HG03439 (cell line): ENCODE results near the gene KNSTRN.

Experiments
- ATAC-seq: cut with Tn5 transposase; IDR thresholded peaks from one replicate; pipeline ENCODE4 v1.9.1; 2021; ENCODE audit warnings: mild to moderate bottlenecking, moderate library complexity; ENCODE audit not compliant: unreplicated experiment

Gene KNSTRN

DNA sequence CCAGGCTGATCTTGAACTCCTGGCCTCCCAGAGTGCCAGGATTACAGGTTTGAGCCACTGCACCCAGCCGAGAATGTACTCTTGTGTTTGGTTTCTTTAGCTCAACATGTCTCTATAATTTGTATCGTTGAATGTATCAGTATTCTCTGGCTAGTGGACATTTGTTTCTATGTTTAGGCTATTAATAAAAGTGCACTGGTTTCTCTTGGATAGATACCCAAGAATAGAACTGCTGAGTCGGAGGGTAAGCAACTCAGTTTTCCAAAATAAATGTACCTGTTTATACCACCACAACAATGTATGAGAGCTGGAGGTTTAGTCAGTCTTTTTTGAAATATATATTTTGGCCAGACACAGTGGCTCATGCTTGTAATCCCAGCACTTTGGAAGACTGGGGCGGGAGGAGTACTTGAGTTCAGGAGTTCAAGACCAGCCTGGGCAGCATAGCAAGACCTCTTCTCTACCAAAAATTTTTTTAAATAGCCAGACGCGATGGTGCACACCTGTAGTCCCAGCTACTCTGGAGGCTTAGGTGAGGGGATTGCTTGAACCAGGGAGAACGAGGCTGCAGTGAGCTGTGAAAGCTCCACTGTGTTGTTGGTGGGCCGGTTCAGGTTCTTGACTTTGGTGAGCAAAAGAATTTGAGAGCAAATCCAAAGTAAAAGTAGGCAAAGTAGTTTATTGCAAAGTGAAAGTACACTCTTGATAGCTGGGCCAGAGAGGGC lies 15.3 kb downstream of the KNSTRN start:
- no peak for ATAC-seq

DNA sequence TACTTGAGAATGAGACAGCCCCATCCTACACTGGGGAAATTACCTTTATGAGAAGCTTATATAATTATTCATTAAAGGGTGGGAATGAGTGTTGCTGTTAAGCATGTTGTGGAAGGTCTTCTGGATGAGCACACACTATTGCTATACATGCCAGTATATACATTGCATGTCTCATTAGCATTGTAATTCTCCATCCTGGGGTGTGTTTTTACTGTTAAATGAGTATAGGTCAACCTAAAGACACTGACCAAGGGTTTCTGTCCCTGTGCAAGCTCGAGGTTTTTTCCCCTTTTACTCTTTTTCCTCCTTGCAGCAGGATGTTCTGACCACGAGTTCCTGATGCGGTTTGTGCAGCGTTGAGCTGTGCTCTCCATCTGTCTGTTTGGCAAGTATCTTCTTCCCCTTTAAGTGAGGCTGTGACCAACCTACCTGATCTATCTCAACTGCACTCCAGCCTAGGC lies 15.9 kb downstream of the KNSTRN start:
- ATAC-seq = peak; percentile 44

DNA sequence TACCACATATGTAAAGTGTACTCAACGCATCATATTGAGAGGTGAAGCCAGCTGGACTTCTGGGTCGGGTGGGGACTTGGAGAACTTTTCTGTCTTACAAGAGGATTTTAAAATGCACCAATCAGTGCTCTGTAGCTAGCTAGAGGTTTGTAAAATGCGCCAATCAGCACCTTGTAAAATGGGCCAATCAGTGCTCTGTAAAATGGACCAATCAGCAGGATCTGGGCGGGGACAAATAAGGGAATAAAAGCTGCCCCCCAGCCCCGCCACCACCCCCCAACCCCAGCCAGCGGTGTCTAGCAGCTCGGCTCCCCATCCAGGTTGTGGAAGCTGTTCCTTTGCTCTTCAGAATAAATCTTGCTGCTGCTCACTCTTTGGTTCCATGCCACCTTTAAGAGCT lies 16.8 kb downstream of the KNSTRN start:
- no peak for ATAC-seq

DNA sequence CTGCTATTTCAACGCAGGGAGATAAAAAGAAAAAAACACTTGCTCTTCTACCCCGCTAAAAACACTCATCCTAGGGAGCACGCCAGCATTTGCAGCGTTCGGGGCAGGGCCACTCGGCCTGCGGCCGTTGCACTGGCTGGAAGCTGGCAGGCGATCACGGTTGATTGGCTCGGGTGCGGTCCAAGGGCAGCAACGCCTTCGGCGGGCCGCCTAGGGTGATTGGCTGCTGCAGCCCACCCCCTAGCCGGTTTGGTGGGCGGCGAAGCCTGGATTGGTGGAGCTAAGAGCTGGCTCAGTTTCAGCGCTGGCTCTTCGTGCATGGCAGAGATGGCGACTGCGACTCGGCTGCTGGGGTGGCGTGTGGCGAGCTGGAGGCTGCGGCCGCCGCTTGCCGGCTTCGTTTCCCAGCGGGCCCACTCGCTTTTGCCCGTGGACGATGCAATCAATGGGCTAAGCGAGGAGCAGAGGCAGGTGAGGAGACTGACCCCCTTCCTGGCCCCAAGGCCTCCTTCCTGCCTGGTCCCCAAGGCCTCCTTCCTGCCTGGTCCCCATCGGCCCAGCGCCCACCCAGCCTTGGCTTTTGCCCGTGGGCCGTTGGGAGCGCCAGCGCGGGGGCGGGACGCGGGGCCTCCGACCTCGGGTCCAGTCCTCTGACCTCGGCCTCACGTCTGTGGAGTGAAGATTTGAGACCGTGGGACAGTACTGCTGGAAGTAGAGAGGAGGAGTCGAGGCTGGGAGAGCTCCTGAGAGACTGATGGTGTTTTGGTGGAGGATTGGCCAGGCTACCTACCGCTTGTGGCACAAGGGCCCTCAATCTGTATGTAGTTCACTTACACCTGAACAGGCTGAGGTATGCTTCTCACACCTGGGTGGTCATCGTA lies 23.2 kb downstream of the KNSTRN start, which contains the start of gene IVD:
Gene IVD (plus strand): TSS at position 295 of the 881 bp plus-strand sequence. CDS start 33 bp downstream, at position 328.
- peak; percentile 83 for ATAC-seq

DNA sequence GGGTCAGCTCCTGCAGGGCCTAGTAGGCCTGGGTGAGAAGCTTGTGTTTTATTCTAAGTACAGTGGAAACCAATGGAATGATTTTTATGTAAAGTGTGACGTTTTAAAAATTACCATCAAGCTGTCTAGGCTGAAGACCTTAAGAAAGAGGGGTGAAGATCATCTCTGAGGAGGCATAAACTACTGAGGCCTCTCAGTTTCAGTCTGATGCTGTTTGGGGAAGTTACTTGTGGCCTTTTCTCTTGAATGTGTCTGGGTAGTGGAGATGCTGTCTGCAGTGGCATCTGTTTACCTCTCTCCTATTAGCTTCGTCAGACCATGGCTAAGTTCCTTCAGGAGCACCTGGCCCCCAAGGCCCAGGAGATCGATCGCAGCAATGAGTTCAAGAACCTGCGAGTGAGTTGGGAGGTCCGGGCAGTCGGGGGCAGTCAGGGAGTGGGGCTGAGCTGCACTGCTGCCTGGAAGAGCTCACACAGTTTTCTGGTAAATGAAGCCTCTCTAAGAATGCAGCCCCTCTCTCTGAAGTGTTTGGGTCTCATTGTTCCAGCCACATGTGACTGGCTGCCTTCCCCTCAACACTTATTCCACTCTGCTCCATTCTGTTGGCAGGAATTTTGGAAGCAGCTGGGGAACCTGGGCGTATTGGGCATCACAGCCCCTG lies 24.9 kb downstream of the KNSTRN start:
- ATAC-seq = peak; percentile 40

DNA sequence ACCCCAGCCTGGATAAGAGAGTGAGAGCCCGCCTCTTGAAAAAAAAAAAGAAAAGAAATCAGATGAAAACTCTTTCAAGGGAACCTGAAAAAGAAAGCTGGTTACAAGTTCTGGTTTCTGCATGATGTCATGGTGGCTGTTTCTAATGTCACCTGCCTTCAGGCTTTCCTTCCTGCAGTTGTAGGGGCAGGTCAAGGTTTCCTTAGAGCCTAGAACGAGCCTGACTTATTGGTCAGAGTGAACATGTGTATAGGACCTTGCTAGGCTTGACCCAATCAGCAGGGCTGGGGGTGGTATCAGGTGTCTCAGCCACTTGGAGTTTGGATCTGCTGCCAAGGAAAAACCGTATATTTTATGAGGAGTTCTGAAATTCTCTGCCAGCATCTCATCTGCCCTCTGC lies 26.8 kb downstream of the KNSTRN start:
- ATAC-seq = no peak

DNA sequence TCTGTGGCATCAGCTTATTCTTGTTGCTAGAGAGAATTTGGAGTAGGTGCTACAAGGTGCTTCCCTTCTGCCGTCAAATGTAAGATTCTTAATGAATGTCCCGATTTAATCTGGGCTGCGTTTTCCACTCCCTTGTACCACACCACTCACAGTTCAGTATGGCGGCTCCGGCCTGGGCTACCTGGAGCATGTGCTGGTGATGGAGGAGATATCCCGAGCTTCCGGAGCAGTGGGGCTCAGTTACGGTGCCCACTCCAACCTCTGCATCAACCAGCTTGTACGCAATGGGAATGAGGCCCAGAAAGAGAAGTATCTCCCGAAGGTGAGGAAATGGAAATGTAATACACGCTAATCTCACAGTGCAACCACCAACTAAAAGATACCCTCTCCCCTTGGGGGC lies 28.0 kb downstream of the KNSTRN start:
- ATAC-seq = no peak

DNA sequence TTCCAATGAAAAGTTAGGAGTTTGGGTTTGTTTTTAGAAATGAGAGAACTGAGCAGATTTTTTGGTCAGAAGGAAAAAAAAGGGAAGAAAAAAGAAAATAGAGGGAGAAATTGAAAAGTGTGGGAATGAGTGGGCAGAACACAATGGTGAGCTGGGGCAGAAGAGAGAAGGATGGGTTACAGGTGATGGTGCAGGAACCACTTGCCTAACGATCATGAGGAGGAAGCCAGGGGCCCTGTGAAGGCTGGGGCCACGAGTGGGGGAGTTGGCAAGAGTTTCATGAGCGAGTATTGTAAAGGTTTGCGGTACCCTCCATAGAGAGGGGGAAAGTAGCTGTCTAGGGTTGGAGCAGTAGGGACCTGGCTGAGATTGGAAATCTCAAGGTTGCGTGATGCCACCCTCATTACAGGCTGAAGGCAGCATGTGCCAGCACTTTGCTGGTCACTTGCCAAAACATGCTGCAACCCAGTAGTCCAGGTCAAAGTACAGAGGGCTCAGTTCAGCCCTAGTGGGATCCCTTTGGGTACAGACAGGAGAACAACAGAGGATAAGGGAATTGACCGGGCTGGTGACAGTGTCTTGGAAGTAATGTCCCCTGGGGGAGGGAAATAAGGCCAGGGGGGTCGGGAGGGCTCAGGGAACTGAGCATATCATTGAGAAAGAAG lies 29.7 kb downstream of the KNSTRN start:
- no peak for ATAC-seq

DNA sequence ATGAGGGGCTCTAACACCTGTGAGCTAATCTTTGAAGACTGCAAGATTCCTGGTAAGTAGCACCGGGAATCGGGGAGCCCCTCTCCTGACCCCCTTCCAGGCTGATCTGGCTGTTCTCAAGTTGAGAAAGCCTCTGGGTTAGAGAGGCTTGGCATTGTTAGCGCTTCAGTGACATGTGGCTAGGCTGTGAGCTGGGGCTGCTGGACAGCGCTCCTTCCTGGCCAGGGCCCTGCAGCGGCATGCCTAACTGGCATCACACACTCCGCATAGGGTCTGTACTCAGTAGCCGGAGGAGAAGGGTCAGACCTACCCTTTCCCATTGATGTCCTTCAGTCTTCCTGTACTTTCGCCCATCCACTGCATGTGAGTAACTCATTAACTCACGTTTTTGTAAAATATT lies 30.5 kb downstream of the KNSTRN start:
- no peak for ATAC-seq

DNA sequence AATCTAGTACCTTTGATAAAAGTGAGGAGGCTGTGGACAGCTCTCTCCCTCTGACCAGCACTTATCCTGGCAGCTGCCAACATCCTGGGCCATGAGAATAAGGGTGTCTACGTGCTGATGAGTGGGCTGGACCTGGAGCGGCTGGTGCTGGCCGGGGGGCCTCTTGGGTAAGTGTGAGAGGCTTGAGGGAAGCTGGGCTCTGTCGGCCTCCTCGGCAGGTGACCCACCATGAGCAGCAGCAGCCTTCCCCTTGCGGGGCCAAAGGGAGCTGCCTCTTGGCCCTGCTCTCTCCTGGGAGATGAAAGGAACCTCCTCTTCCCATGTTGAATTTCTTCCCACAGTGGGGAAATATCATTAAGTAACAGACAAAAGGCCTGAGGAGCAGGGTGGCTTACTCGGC lies 32.3 kb downstream of the KNSTRN start:
- ATAC-seq = no peak

DNA sequence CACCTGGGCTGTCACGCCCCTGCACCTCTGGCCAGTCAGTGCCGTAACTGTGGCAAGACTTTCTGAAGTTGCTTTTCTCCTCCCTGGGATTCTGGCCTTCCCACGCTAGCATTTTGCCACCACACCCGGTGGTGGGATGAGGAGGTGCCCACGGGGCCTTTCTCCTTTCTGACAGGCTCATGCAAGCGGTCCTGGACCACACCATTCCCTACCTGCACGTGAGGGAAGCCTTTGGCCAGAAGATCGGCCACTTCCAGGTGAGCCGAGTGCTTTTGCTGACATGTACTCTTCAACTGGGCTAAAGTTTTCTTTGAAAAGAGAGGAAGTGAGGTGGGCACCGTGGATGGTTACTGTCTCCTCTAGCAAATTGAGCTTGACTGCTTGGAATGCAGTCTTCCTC lies 32.7 kb downstream of the KNSTRN start:
- ATAC-seq = no peak

DNA sequence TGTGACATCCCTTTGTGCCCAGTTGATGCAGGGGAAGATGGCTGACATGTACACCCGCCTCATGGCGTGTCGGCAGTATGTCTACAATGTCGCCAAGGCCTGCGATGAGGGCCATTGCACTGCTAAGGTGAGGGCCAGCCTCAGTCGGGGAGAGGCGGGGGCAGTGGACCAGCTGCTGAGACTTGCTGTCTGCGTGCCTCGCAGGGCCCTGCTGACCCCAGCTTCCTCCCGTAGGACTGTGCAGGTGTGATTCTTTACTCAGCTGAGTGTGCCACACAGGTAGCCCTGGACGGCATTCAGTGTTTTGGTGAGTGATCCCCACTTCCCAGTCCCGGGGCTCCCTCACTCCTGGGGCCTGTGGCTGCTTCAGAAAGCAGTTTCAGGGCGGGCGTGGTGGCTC lies 33.5 kb downstream of the KNSTRN start:
- no peak for ATAC-seq

DNA sequence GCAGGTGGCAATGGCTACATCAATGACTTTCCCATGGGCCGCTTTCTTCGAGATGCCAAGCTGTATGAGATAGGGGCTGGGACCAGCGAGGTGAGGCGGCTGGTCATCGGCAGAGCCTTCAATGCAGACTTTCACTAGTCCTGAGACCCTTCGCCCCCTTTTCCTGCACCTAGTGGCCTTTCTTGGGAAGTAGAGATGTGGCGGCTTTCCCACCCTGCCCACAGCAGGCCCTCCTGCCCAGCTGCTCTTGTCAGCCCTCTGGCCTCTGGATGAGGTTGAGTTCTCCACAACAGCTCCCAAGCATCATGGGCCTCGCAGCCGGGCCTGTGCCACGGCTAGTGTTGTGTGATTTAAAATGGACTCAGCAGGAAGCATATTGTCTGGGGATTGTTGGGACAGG lies 35.6 kb downstream of the KNSTRN start:
- ATAC-seq = no peak

DNA sequence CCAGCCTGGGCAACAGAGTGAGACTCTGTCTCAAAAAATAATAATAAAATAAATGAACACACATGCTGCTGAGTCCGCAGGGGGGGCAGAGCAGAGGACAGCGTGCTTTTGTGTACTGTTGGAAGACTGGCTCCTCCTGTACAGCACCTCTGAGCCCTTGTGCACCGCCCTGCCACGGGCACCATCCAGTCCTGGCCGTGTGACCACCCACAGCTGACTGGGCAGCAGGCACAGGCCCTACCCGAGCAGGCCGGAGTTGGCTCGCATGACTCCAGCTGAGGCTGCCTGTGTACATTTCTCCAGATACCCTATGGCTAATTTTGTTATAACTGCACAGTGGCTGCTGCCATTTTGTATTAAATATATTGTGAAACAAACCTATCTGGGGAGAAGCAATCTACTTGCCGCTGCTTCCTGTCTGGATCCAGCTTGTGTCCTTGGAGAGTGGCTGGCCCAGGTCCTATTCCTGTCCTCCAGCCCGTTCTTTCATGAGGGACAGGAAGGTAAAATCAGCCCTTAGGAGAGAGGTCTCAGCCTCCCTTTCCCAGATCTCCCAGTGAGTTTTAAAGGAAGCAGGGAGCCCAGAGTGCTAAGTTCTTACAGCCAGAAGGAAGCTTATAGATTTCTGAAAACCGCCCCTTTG lies 37.7 kb downstream of the KNSTRN start:
- ATAC-seq = no peak

DNA sequence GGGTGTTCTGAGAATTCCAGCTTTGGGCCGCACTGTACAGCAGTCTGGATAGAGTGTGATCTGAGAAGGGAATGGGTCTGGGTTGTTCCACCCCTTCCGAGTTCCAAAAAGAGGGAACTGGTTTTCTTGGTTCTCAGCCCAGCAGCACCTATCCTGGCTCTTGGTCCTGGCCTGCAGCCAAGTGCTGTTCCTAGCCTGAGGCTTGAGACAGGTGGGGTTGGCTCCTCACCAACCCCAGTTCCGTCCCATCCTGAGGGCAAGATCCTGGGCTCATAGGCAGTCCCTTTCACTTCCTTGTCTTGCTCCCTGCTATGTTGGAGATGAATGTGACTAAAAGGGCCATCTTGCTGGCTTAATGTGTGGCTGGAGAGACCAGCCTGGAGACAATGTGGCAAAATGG lies 38.3 kb downstream of the KNSTRN start:
- no peak for ATAC-seq

DNA sequence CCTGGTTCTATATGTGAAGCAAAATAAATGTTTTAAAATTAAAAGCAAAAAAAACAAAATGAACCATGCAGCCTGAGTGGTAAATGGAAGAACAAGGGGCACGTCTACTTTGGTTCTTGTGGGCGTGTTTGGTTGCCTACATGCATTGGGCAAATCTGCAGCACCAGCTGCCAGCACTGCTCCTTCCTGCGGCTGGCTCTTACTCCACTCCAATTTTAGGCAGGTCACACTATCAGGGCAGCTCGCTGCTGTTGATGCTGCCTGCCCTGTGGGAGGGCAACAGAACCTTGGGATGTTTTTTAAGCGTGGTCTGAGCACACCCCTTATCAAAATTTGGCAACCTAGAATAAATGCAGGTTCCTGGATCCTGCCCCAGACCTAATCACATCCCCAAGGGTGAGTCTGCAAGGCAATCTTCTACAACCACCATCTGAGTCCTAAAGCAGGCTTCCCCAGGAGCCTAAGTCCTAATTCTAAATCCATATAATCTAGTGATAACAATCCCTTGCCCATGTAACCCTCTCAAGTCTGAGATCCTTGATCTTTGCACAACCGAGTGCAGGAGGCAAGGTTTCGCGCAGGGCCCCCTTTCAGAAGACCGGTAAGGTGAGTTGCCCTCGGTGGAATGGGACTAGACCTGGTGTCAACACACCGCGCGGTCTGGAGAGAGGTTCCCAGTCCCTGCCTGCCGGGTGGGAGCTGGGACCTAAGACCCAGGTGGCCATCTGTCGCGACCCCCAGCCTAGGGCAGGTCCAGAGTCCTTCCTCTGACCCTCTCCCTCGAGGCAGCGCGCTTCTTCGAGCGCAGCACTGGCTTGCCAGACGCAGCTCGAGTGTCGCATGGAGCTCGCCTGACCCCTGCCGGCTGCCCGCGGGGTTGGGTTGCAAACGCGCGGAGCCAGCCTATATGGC lies 39.0 kb downstream of the KNSTRN start:
- ATAC-seq = no peak

DNA sequence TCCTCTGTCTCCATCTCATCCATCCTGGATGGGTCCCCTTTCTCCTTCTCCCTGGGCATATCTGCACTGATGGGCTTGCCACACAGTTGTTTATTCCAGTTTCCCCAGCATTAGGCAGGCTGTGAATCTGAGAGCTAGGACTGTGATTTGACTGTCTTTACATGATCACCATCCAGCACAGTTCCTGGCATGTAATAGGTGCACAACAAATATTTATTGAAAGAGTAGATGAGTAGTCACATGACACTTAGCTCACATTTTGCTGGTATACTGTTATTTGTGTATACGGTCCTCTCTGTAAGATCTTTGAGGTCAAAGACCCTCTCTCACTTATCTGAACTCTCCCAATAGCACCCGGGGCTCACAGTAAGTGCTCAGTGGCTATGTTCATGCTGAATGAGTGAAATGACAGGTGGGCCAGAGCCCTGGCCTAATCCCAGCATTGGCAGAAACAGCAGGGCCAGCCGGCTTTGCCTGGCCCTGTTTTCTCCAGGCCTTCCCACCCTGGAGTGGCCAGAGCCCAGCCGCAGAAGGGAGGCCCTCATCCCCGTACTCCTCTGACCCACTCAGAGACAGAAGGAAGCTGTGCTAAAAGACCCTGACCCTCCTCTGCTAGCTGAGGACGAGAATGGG lies 42.1 kb downstream of the KNSTRN start:
- no peak for ATAC-seq

DNA sequence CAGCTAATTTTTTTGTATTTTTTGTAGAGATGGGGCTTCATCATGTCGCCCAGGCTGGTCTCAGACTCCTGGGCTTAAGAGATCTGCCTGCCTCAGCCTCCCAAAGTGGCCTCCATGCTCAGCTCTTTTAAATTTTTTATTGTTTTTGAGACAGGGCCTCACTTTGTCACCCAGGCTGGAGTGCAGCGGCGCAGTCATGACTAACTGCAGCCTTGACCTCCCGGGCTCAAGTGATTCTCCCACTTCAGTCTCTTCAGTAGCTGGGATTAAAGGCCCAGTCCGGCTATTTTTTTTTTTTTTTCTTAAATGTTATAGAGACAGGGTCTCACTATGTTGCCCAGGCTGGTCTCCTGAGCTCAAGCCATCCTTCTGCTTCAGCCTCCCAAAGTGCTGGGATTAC lies 43.2 kb downstream of the KNSTRN start:
- ATAC-seq = no peak

DNA sequence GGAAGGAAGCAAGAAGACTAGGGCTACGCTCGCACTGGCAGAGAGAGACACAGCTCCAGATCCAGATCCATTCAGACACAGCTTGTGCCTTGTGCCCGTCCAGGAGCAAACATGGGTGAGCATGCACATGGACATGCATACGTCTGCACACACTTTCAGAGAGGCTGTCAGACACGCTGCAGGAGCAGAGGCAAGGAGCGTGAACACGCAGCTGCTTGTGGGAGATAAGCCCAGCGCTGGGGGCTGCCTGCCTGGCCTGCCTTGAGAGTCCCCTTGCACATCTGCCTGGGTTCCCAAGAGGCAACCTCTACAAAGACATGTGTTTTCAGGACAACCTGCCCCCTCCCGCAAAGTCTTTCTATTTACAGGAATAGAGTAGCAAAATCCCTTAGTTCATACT lies 44.7 kb downstream of the KNSTRN start:
- no peak for ATAC-seq
